ENCODE data around the gene RABGAP1L. TPM values are rescaled to one million over a fixed set of nuclear protein-coding genes. Genes with fewer than 3 reads are reported as not detected.
A peak's percentile ranks its signal among the peaks of the same experiment; 100 is the strongest.
"Not testable (repeated sequence)": the region's sequence is repeated elsewhere in the genome, so short reads cannot be mapped to it uniquely, and the experiment has no call there.

Gene RABGAP1L
- total RNA-seq, 1 experiment from 2014 or later, result 14.2 TPM

DNA sequence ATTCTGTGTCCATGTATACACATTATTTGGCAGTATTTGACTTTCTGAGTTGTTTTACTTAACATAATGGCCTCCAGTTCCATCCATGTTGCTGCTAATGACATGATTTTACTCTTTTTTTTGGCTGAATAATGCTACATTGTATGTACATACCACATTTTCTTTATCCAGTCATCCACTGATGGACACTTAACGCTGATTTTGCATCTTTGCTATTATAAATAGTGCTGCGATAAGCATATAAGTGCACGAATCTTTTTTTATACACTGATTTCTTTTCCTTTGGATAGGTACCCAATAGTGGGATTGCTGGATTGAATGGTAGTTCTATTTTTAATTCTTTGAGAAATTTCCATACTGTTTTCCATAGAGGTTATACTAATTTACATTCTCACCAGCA lies 544.0 kb downstream of the RABGAP1L start:
- no peak for DNase-seq (ENCODE audit: low read depth)

GRCh38 chr1:174704300-174704699 lies 545.0 kb downstream of the RABGAP1L start:
- DNase-seq (ENCODE audit: low read depth), result no peak

DNA sequence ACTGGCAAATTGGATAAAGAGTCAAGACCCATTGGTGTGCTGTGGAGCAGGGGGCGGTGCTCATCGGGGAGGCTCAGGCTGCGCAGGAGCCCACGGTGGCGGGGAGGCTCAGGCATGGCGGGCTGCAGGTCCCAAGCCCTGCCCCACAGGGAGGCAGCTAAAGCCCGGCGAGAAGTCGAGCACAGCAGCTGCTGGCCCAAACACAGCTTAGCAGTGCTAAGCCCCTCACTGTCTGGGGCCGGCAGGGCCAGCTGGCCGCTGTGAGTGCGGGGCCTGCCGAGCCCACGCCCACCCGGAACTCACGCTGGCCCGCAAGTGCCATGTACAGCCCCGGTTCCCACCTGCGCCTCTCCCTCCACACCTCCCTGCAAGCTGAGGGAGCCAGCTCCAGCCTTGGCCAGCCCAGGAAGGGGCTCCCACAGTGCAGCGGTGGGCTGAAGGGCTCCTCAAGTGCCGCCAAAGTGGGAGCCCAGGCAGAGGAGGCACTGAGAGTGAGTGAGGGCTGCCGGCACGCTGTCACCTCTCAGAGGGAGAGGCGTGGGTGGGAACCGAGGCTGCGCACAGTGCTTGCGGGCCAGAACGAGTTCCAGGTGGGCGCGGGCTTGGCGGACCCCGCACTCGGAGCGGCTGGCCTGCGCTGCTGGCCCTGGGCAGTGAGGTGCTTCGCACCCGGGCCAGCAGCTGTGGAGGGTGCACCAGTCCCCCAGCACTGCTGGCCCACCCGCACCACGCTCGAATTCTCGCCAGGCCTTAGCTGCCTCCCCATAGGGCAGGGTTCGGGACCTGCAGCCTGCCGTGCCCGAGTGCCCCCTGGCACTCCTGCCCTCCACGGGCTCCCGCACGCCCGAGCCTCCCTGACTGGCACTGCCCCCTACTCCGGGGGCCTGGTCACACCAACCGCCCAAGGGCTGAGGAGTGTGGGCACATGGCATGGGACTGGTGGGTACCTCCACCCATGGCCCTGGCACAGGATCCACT lies 551.8 kb downstream of the RABGAP1L start:
- no peak for DNase-seq (ENCODE audit: low read depth)

GRCh38 chr1:174711848-174712247 lies 552.5 kb downstream of the RABGAP1L start:
- DNase-seq (ENCODE audit: low read depth), result not testable (repeated sequence)

DNA sequence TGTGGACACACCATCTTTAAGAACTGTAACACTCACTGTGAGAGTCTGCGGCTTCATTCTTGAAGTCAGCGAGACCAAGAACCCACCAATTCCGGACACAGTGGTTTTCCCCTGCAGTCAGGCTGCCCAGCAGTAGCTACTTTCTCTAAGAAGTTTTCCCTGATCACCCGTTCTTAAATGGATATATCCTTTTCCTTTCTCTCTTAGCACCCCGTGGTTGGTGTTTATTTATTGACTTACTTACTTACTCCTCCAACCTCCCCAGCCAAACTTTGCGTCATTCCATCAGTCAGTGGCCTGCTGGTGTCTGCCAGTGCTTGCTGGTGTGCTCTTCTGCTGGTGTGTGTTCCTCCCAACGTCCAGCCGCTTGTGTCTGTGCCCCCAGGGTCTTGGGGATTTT lies 553.2 kb downstream of the RABGAP1L start:
- no peak for DNase-seq (ENCODE audit: low read depth)

DNA sequence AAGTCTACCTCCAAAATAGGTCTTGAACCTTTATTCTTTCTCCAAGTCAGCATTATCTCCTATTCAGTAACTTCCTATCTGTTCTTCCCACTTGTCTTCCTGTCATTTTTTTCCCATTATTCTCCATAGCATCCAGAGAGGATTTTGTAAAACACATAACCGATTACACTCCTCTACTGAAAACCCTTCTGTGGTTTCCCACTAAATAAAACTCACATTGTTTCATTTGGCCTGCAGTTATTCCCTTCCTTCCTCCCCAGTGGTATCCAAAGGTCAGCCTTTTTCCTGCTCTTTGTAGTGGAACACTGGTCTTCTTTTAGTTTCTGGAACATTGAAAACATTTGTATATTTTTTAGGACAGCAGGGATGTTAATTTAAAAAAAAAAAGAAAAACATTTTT lies 554.5 kb downstream of the RABGAP1L start:
- DNase-seq (ENCODE audit: low read depth), result no peak

- DNase-seq (ENCODE audit: low read depth), result no peak
Measured at GRCh38 chr1:174719194-174719593, 559.9 kb downstream of the RABGAP1L start.

GRCh38 chr1:174720618-174721017 lies 561.3 kb downstream of the RABGAP1L start:
- DNase-seq (ENCODE audit: low read depth), result no peak

DNA sequence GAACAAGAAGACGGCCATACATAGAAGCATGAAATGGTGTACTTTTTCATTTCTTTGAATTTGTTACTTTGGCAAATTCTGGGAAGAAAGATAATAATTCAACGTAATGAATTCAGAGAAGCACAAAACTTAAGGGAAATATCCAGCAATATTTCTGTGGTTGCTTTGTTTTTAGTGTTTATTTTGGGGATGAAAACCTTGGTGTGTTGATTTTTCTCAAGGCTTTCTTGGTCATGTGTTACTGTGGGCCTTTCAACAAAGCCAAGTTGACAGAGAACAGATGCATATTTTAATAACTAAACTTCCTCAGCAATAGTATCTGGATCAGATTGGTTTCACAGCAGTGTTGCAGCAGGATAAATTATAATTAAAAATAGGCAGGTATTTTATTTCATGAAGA lies 561.9 kb downstream of the RABGAP1L start:
- no peak for DNase-seq (ENCODE audit: low read depth)

GRCh38 chr1:174723816-174724215 lies 564.5 kb downstream of the RABGAP1L start:
- DNase-seq (ENCODE audit: low read depth), result no peak

DNA sequence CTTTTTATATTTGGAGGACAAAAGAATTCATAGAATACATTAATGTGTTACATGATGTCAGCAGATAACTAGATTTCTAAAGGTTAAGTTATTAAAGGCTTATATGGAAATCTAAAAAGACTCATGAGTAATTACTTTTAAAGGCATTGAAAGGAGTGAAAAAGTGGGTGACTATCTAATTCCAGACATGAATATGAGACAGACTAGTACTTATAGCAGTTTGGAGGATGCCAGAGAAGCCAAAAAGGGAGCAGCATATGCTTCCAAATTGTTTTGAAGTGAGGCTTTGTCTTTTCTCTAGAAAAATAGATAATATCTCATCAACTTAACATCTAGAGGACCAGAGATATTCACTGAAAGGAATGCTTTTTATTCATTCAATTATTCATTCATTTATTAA lies 564.9 kb downstream of the RABGAP1L start:
- no peak for DNase-seq (ENCODE audit: low read depth)

GRCh38 chr1:174726167-174726879 lies 567.0 kb downstream of the RABGAP1L start:
- no peak for DNase-seq (ENCODE audit: low read depth)

DNA sequence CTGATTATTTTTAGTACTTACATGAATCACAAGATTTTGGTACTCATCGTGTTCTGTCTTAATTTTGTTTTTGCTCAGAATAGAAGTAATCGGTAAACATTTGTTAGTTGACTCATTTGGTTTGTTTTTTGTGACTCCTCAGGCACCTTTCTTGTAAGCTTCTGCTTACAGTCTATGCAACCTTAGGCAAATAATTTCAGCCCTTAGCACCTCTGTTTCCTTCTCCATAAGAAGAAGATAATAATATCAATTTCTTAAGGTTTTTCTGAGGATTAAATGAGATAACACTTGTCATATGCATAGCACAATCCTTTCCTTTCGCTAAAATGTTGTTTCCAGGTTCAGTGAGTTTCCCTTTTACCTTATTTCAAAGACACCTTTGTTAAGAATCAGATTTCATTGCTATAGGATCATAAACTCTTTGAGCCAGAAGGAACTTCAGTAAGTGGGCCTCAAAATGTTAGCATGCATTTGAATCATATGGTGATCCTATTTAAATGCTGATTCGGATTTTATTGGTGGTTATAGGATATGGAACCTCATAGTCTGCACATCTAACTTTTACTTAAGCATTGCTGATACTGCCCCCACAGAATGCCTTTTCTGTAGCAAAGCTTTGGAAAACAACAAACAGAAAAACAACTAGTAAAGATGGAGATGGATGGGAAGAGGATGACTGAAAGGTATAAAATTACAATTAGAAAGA lies 567.7 kb downstream of the RABGAP1L start:
- no peak for DNase-seq (ENCODE audit: low read depth)

- DNase-seq (ENCODE audit: low read depth), result no peak
Measured at GRCh38 chr1:174734270-174734669, 575.0 kb downstream of the RABGAP1L start.

DNA sequence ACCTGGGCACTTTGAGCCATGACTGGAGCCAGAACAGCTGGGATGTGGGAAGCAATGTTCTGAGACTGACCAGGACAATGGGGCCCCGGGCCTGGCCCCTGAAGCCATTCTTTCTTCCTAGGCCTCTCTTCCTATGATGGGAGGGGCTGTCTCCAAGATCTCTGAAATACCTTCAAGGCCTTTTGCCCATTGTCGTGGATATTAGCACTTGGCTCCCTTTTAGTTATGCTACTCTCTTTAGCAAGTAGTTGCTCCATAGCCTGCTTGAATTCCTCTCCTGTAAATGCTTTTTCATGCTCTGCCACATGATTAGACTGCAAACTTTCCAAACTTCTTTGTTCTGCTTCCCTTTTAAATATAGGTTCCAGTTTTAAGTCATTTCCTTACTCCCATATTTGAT lies 577.5 kb downstream of the RABGAP1L start:
- no peak for DNase-seq (ENCODE audit: low read depth)

DNA sequence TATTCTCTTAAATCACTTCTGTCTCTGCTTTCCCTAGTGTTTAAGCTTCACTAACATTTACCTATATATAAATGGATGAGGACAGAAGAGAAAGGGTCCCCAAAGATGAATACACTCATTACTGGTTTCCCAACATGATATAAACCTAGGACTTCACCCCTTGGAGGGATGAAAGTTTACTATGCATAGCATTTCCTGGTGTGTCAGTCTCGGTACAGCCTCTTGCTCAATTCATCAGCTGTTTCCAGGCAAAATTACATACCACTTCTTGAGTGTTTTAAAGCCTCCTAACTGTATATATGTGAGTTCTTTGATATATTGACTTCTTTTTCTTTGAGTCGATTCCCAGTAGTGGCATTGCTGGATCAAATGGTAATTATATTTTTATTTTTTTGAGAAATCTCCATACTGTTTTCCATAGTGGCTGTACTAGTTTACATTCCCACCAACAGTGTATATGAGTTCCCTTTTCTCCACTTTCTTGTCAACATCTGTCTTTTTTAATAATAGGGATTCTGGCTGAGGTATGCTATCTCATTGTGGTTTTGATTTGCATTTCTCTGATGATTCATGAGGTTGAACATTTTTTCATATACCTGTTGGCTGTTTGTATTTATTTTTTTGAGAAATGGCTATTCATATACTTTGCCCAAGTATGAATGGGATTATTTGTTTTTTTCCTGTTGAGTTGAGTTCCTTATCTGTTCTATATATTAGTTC lies 581.1 kb downstream of the RABGAP1L start:
- DNase-seq (ENCODE audit: low read depth), result no peak

DNA sequence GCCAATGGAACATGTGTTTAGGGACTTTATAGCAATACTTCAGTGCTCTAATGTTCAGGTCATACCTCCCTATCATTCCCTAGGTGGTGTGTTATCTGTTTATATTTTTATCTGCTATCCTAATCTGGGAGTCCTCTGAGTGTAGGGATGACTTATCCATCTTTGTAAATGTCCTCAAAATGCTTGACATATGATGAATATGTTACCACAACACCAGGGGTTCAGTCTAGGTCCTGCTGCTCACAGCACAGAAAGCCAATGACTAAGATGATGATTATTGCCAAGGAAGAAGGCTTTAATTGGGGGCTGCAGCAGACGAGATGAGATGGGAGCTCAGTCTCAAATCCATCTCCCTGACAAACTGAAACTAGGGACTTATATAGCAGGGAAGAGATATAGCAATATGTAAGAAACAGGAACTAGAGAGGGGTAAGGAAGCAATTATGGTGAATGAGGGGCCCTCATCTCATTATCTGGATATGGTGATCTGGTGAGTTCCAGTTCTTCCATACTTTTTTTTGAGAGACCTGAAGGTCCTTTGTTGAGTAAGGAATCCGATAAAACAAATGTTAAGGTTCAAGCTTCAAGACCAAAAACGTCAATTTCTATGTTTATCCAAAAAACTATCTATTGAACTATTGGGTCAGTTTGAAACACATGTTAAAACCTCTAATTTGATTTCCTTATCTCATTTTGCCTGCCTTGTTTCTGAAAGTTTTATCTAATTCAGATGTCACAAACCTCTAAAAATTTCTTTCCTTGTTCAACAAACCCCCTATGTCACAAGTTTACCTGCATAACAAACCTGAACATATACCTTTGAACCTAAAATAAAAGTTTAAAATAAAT lies 583.7 kb downstream of the RABGAP1L start:
- no peak for DNase-seq (ENCODE audit: low read depth)

DNA sequence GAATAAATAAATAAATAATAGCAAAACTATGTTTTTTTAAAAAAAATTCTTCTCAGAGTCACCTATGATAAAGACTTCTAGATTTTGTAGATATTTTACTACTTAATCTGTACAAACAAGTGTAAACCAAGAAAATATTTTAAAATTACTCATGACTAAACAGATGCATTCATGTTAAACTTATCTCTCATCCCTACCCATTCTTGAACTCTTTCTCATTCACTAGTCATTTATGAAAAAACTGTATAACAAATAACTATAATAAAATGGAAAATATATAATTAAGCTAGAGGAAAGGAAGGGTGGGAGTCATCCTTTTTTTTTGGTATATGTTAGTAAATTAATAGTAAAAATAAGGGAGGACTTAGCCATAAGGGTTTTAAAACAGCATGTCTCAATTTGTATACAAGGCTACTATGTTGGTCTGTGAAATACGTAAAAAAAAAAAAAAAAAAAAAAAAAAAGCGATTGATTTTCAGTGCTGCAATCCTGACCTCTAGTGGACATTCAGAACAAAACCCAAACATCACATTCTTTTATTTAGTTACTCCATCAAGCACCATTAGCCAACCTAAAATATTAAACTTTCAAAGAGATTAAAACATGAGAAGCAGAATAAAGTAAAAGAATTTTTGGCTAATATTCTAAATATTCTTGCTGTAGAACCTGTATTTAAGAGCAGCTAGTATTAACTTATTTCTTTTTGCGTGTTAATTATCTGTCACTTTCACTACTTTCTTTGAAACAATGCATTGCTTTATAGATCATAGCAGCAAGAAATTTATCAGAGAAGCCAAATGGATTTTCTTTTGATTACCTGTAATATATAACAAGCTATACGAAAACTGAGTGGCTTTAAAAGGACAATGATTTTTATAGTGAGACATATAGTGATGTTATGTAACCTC lies 584.6 kb downstream of the RABGAP1L start:
- DNase-seq (ENCODE audit: low read depth), result peak; percentile 29

GRCh38 chr1:174744886-174745285 lies 585.6 kb downstream of the RABGAP1L start:
- DNase-seq (ENCODE audit: low read depth), result no peak
